Right cardiac atrium (tissue), 5 donors: ENCODE results near the gene NEK1. TPM values are rescaled to one million over a fixed set of nuclear protein-coding genes. Genes with fewer than 3 reads are reported as not detected.
"Not testable (repeated sequence)": the region's sequence is repeated elsewhere in the genome, so short reads cannot be mapped to it uniquely, and the experiment has no call there.

Source experiments
- ATAC-seq, 2 donors: fragments of 200-7000 bp; cut with Tn5 transposase; one replicate each; pipeline versions ENCODE4 v1.8.0 to v1.9.1; 2020; ENCODE audit warnings: moderate library complexity in 2 of 2, mild to moderate bottlenecking in 1 of 2
- DNase-seq, 3 donors: peaks; one replicate each; pipeline ENCODE4 v3.0.0-alpha.2; 2020
- H3K27ac ChIP-seq: one replicate; pipeline ENCODE4 v1.5.1; 2013; ENCODE audit warnings: mild to moderate bottlenecking, low read length, control low read depth, moderate library complexity
- H3K27me3 ChIP-seq: one replicate; pipeline ENCODE4 v1.6.1; 2013; ENCODE audit not compliant: control insufficient read depth, insufficient read depth
- H3K4me1 ChIP-seq: one replicate; pipeline ENCODE4 v1.6.1; 2013; ENCODE audit warnings: low read length; ENCODE audit not compliant: control insufficient read depth, insufficient read depth
- H3K4me3 ChIP-seq: one replicate; pipeline ENCODE4 v1.5.1; 2013; ENCODE audit warnings: low read length, control low read depth
- H3K9me3 ChIP-seq: one replicate; pipeline ENCODE4 v1.6.1; 2013; ENCODE audit warnings: low read length; ENCODE audit not compliant: control insufficient read depth
- WGBS: extraction: QIAGEN DNeasy Blood & Tissue Kit; methylation state at CpG from one replicate; pipeline ENCODE4 v1.1.7; 2013; 5-methylcytosine and 5-hydroxymethylcytosine counted together
- intact Hi-C, 4 donors: fragments of 100-400 bp; cut with DNase I; formaldehyde crosslinking; loops; one replicate each; pipeline versions ENCODE4 v1.11.0 to v1.14.0; 2022 to 2023
- polyA plus RNA-seq: library from polyadenylated mRNA; stranded (reverse); fragments of 200-250 nt; gene quantifications from one replicate; pipeline ENCODE4 v1.2.3, GENCODE V29; 2013
- total RNA-seq, 4 donors: library from RNA; stranded (reverse); fragmentation: NEBNext Ultra II Directional; extraction: Animal tissue kit (Norgen Biotek cat#: 25700); gene quantifications; one replicate each; pipeline ENCODE4 v1.2.1, GENCODE V29; 2021
- donor health status: healthy with polysubstance abuse.
- donor health status: DM: no; HTN: yes; CAD: no.
- donor health status: DM: no; HTN: no; CAD: no.
- donor health status: DM: no; HTN: yes; CAD: no; lungs with severe emphysema.
- donor health status: DM: yes; HTN: yes; CAD: no.

The NEK1 gene
- total and polyA plus RNA-seq, 5 donors, result 5.5 to 16.9 (median 14.0) TPM

GRCh38 chr4:169594560-169595195, 17.7 kb downstream of the NEK1 start:
- intact Hi-C loops, result no loop called here
- DNase-seq (no peak), ATAC-seq (peak in 1 of 2 donors; percentile 61)
- Histone ChIP-seq H3K4me1 (no peaks in the 10 kb centered on the region), H3K4me3 (no peak overlapping the region), H3K27ac (no peak overlapping the region), H3K27me3 (no peaks in the 10 kb centered on the region), H3K9me3 (no peaks in the 10 kb centered on the region)

DNA sequence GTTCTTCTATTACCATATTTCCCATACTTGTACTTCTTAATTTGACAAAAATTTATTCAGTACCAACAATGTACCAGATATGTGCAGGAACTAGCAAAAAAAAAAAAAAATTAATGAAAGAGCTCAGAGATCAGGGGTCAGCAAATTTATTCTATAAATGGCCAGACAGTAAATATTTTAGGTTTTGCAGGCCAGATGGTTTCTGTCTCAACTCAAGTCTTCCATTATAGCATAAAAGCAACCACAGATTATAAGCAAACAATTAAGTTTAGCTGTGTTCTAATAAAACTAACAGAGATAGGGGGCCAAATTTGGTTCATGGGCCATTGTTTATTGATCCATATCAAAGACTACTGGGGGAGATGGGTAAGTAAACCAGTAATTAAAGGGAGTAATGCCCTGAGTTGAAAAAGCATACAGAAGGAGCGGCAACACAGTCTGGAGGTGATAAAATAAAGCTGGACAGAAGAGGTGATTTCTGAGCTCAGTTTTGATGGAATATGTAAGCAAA, 19.3 kb downstream of the NEK1 start:
- Histone ChIP-seq H3K9me3 (no peaks in the 10 kb centered on the region), H3K4me1 (no peaks in the 10 kb centered on the region), H3K27ac (no peak overlapping the region), H3K27me3 (no peaks in the 10 kb centered on the region), H3K4me3 (no peak overlapping the region)
- no peak for ATAC-seq
- WGBS, result 98% methylated on average over 1 of the region's 1 CpG
- intact Hi-C loops, result no loop called here
- DNase-seq, result no peak

GRCh38 chr4:169583563-169583962, 28.8 kb downstream of the NEK1 start:
- Histone ChIP-seq H3K27ac (no peak overlapping the region), H3K4me3 (no peak overlapping the region), H3K27me3 (no peaks in the 10 kb centered on the region), H3K4me1 (no peaks in the 10 kb centered on the region), H3K9me3 (no peaks in the 10 kb centered on the region)
- intact Hi-C loops, result no loop called here
- WGBS, result 43% methylated on average over 2 of the region's 2 CpGs
- DNase-seq (no peak), ATAC-seq (no peak)

GRCh38 chr4:169582706-169583105, 29.7 kb downstream of the NEK1 start:
- no peaks in the 10 kb centered on the region for H3K9me3 ChIP-seq
- no peak overlapping the region for H3K4me3 ChIP-seq
- H3K27me3 ChIP-seq, result no peaks in the 10 kb centered on the region
- DNase-seq (no peak), ATAC-seq (no peak)
- intact Hi-C loops, result no loop called here
- H3K27ac ChIP-seq, result no peak overlapping the region
- H3K4me1 ChIP-seq, result no peaks in the 10 kb centered on the region
- 95% methylated on average over 3 of the region's 3 CpGs for WGBS

- H3K4me1 ChIP-seq, result no peaks in the 10 kb centered on the region
- H3K9me3 ChIP-seq, result no peaks in the 10 kb centered on the region
- H3K27me3 ChIP-seq, result no peaks in the 10 kb centered on the region
- WGBS, result 88% methylated on average over 2 of the region's 2 CpGs
- no peak overlapping the region for H3K27ac ChIP-seq
- ATAC-seq (no peak), DNase-seq (no peak)
- intact Hi-C loops, result no loop called here
- no peak overlapping the region for H3K4me3 ChIP-seq
These were observed 30.2 kb downstream of the NEK1 start for GRCh38 chr4:169582203-169582602.

DNA sequence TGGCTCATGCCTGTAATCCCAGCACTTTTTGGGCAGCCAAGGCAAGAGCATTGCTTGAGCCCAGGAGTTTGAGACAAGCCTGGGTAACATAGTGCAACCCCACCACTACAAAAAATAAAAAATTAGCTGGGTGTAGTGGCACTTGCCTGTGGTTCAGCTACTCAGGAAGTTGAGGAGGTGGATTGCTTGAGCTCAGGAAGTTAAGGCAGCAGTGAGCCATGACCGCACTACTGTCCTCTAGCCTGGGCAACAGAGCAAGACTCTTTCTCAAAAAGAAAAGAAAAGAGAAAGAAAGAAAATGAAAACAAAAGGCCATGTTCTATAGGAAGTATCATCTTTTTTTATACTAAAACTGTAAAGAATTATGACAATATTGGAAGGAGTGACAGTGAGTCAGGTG, 38.5 kb downstream of the NEK1 start:
- Histone ChIP-seq H3K4me1 (no peaks in the 10 kb centered on the region), H3K9me3 (no peaks in the 10 kb centered on the region), H3K4me3 (no peak overlapping the region), H3K27me3 (no peaks in the 10 kb centered on the region), H3K27ac (no peak overlapping the region)
- ATAC-seq (no peak), DNase-seq (no peak)
- WGBS, result 95% methylated on average over 1 of the region's 1 CpG
- intact Hi-C loops, result no loop called here

GRCh38 chr4:169571435-169571834, 40.9 kb downstream of the NEK1 start:
- DNase-seq (no peak), ATAC-seq (no peak)
- Histone ChIP-seq H3K27me3 (no peaks in the 10 kb centered on the region), H3K9me3 (no peaks in the 10 kb centered on the region), H3K27ac (no peak overlapping the region), H3K4me3 (no peak overlapping the region), H3K4me1 (no peaks in the 10 kb centered on the region)
- intact Hi-C loops, result no loop called here
- WGBS, result 92% methylated on average over 4 of the region's 4 CpGs

GRCh38 chr4:169571012-169571411, 41.4 kb downstream of the NEK1 start:
- H3K4me3 ChIP-seq, H3K27me3 ChIP-seq, H3K27ac ChIP-seq, intact Hi-C loops, ATAC-seq, H3K4me1 ChIP-seq, H3K9me3 ChIP-seq, DNase-seq: not testable (repeated sequence)
- 100% methylated on average over 1 of the region's 3 CpGs for WGBS

DNA sequence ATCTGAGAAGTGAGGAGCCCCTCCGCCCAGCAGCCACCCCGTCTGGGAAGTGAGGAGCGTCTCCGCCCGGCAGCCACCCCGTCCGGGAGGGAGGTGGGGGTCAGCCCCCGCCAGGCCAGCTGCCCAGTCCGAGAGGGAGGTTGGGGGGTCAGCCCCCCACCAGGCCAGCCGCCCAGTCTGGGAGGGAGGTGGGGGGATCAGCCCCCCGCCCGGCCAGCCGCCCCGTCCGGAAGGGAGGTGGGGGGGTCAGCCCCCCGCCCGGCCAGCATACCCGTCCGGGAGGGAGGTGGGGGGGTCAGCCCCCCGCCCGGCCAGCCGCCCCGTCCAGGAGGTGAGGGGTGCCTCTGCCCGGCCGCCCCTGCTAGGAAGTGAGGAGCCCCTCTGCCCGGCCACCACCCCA, 42.1 kb downstream of the NEK1 start:
- WGBS, result 94% methylated on average over 26 of the region's 26 CpGs
- intact Hi-C loops, H3K4me1 ChIP-seq, ATAC-seq, H3K9me3 ChIP-seq, H3K27ac ChIP-seq, H3K27me3 ChIP-seq, H3K4me3 ChIP-seq: not testable (repeated sequence)
- peak in 1 of 3 donors; percentile 52 for DNase-seq

GRCh38 chr4:169569188-169569587, 43.2 kb downstream of the NEK1 start:
- WGBS, result 100% methylated on average over 2 of the region's 3 CpGs
- H3K9me3 ChIP-seq, H3K4me3 ChIP-seq, DNase-seq, H3K27me3 ChIP-seq, ATAC-seq, intact Hi-C loops, H3K4me1 ChIP-seq, H3K27ac ChIP-seq: not testable (repeated sequence)

- no peaks in the 10 kb centered on the region for H3K4me1 ChIP-seq
- H3K27me3 ChIP-seq, result no peaks in the 10 kb centered on the region
- ATAC-seq, result no peak
- no peak for DNase-seq
- WGBS, result 57% methylated on average over 4 of the region's 4 CpGs
- no peak overlapping the region for H3K4me3 ChIP-seq
- no peak overlapping the region for H3K27ac ChIP-seq
- intact Hi-C loops, result no loop called here
- H3K9me3 ChIP-seq, result no peaks in the 10 kb centered on the region
These were observed 44.5 kb downstream of the NEK1 start for GRCh38 chr4:169567916-169568315.
